CD4-positive, alpha-beta T cell treated with Interleukin-6 for 4 hours (primary cell): ENCODE measurements around the gene CLIP2.

Source experiments
- DNase-seq: peaks from one replicate; pipeline ENCODE4 v3.0.0-alpha.2; 2020; ENCODE audit warnings: mixed read lengths

Gene CLIP2

GRCh38 chr7:74449144-74449543 is 159.9 kb downstream of the CLIP2 start:
- no peak for DNase-seq

- peak; percentile 80 for DNase-seq
These were observed 160.7 kb downstream of the CLIP2 start for GRCh38 chr7:74449809-74450397.

- DNase-seq: peak; percentile 44
These were observed 163.6 kb downstream of the CLIP2 start for GRCh38 chr7:74452748-74453321.

- DNase-seq: peak; percentile 68
These were observed 164.3 kb downstream of the CLIP2 start, which contains the start of gene GTF2IRD1 for GRCh38 chr7:74453322-74454011. GTF2IRD1 (plus strand) TSS chr7:74453906; CDS start chr7:74508081, 54,175 bp downstream.

GRCh38 chr7:74454021-74454924 is 165.1 kb downstream of the CLIP2 start:
- DNase-seq: no peak

GRCh38 chr7:74454925-74455288 is 165.7 kb downstream of the CLIP2 start:
- DNase-seq: no peak

- no peak for DNase-seq
These were observed 166.1 kb downstream of the CLIP2 start for GRCh38 chr7:74455291-74455804.
